ENCODE data around the gene LRMDA. TPM values are rescaled to one million over a fixed set of nuclear protein-coding genes. Genes with fewer than 3 reads are reported as not detected.

The LRMDA gene
- total and polyA plus RNA-seq, 2 donors (not counting 3 experiments of a cell fraction or from before 2014, with no cell fraction given) = 9.7 to 18.0 TPM

DNA sequence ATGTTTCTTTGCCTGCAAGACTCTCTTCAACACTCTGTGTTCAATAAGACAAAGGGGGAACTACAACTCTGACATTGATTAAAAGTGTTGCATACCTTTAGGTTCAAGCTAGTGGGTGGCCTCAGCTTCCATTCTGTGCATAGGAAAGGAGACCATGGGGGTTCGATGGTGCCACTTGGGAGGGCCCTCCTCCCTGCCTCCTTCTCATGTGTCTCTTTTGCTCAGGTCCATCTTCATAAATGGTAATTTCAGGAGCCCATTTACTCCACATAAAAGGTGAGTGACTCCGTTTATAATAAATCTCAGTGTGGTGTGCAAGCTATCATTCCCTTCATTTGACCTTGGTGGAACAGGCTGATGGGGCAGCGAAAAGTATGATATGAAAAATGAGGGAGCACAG is 285.1 kb downstream of the LRMDA start:
- CTCF ChIA-PET = no interaction called here
- H3K27ac ChIP-seq (ENCODE audit: insufficient read depth, low read depth, low read length) = no peak overlapping the region
- no peaks in the 10 kb centered on the region for H4K20me1 ChIP-seq (replicated peaks; ENCODE audit: control insufficient read depth, extremely low read depth, insufficient read depth, low read length)
- no peak overlapping the region for H3K4me3 ChIP-seq (replicated peaks in 1 of 3; ENCODE audit: insufficient read depth in 1 of 3, low read depth in 1 of 3, low read length in 3 of 3)
- no peak for DNase-seq (ENCODE audit: low read depth, low spot score)
- no peaks in the 10 kb centered on the region for H3K9me1 ChIP-seq (replicated peaks; ENCODE audit: control insufficient read depth, extremely low read depth, insufficient read depth, low read length)
- H3K4me1 ChIP-seq (ENCODE audit: control insufficient read depth, extremely low read depth, insufficient read depth, low read length) = no peaks in the 10 kb centered on the region
- H2AFZ ChIP-seq (ENCODE audit: low read depth, low read length) = no peak overlapping the region
- TF ChIP-seq, protein P1, sequence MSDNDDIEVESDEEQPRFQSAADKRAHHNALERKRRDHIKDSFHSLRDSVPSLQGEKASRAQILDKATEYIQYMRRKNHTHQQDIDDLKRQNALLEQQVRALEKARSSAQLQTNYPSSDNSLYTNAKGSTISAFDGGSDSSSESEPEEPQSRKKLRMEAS (IDR thresholded peaks at IDR 0.05; ENCODE audit: insufficient read depth, insufficient read length) = no peak
- TF ChIP-seq POLR2A (IDR thresholded peaks at IDR 0.05; ENCODE audit: low read depth, low read length) (no peak), EZH2 (IDR thresholded peaks at IDR 0.05; ENCODE audit: borderline replicate concordance, low read depth, low read length, severe bottlenecking) (no peak), MYC (IDR thresholded peaks at IDR 0.05; ENCODE audit: low read depth, low read length) (no peak), JUN (IDR thresholded peaks at IDR 0.05; ENCODE audit: borderline replicate concordance, insufficient read depth, insufficient read length, low read depth) (no peak)
- TF ChIP-seq, protein P2, sequence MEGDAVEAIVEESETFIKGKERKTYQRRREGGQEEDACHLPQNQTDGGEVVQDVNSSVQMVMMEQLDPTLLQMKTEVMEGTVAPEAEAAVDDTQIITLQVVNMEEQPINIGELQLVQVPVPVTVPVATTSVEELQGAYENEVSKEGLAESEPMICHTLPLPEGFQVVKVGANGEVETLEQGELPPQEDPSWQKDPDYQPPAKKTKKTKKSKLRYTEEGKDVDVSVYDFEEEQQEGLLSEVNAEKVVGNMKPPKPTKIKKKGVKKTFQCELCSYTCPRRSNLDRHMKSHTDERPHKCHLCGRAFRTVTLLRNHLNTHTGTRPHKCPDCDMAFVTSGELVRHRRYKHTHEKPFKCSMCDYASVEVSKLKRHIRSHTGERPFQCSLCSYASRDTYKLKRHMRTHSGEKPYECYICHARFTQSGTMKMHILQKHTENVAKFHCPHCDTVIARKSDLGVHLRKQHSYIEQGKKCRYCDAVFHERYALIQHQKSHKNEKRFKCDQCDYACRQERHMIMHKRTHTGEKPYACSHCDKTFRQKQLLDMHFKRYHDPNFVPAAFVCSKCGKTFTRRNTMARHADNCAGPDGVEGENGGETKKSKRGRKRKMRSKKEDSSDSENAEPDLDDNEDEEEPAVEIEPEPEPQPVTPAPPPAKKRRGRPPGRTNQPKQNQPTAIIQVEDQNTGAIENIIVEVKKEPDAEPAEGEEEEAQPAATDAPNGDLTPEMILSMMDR (IDR thresholded peaks at IDR 0.05; ENCODE audit: extremely low read depth in 1 of 2, insufficient read depth in 1 of 2, low read depth in 1 of 2, low read length in 2 of 2) = no peak
- no peak for FAIRE-seq
- no peaks in the 10 kb centered on the region for H3K27me3 ChIP-seq (ENCODE audit: control insufficient read depth in 2 of 2, insufficient read depth in 2 of 2, low read length in 2 of 2)
- POLR2A ChIA-PET = no interaction called here
- no peaks in the 10 kb centered on the region for H3K79me2 ChIP-seq (ENCODE audit: control insufficient read depth, insufficient read depth, low read length)
- no peak overlapping the region for H3K4me2 ChIP-seq (ENCODE audit: insufficient read depth, low read length)
- H3K9ac ChIP-seq (replicated peaks; ENCODE audit: extremely low read depth, insufficient read depth, low read length) = no peak overlapping the region
- no peaks in the 10 kb centered on the region for H3K36me3 ChIP-seq (ENCODE audit: control insufficient read depth in 2 of 2, extremely low read depth in 1 of 2, insufficient read depth in 2 of 2, low read length in 2 of 2)
- intact Hi-C loops (cut with micrococcal nuclease) = no loop called here
- H3K9me3 ChIP-seq (replicated peaks; ENCODE audit: control insufficient read depth, insufficient read depth, low read length) = no peaks in the 10 kb centered on the region
- BruUV-seq (replicated peaks) = no TSS peak
- dilution Hi-C loops (cut with MboI; ENCODE audit: extremely low pct_ligation_motif_present, low sequenced_read_pairs) = no loop called here
